ENCODE results near the gene AK1.
A peak's percentile ranks its signal among the peaks of the same experiment; 100 is the strongest.
"Not testable (repeated sequence)": the region's sequence is repeated elsewhere in the genome, so short reads cannot be mapped to it uniquely, and the experiment has no call there.

Gene AK1

GRCh38 chr9:127870887-127871286, 6.6 kb downstream of the AK1 start:
- H3K4me3 ChIP-seq (ENCODE audit: low read depth, low read length) = no peak overlapping the region
- TF ChIP-seq, protein P1, sequence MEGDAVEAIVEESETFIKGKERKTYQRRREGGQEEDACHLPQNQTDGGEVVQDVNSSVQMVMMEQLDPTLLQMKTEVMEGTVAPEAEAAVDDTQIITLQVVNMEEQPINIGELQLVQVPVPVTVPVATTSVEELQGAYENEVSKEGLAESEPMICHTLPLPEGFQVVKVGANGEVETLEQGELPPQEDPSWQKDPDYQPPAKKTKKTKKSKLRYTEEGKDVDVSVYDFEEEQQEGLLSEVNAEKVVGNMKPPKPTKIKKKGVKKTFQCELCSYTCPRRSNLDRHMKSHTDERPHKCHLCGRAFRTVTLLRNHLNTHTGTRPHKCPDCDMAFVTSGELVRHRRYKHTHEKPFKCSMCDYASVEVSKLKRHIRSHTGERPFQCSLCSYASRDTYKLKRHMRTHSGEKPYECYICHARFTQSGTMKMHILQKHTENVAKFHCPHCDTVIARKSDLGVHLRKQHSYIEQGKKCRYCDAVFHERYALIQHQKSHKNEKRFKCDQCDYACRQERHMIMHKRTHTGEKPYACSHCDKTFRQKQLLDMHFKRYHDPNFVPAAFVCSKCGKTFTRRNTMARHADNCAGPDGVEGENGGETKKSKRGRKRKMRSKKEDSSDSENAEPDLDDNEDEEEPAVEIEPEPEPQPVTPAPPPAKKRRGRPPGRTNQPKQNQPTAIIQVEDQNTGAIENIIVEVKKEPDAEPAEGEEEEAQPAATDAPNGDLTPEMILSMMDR (IDR thresholded peaks at IDR 0.05; ENCODE audit: low read depth, low read length) = no peak

DNA sequence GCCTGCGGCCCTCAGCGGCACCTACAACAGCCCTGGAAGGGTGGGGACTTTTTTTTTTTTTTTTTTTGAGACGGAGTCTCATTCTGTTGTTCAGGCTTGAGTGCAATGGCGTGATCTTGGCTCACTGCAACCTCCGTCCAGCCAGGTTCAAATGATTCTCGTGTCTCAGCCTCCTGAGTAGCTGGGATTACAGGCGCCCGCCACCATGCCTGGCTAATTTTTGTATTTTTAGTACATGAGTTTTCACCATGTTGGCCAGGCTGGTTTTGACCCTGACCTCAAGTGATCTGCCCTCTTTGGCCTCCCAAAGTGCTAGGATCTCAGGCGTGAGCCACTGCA, 7.4 kb downstream of the AK1 start:
- H3K4me3 ChIP-seq (ENCODE audit: low read depth, low read length) = not testable (repeated sequence)

DNA sequence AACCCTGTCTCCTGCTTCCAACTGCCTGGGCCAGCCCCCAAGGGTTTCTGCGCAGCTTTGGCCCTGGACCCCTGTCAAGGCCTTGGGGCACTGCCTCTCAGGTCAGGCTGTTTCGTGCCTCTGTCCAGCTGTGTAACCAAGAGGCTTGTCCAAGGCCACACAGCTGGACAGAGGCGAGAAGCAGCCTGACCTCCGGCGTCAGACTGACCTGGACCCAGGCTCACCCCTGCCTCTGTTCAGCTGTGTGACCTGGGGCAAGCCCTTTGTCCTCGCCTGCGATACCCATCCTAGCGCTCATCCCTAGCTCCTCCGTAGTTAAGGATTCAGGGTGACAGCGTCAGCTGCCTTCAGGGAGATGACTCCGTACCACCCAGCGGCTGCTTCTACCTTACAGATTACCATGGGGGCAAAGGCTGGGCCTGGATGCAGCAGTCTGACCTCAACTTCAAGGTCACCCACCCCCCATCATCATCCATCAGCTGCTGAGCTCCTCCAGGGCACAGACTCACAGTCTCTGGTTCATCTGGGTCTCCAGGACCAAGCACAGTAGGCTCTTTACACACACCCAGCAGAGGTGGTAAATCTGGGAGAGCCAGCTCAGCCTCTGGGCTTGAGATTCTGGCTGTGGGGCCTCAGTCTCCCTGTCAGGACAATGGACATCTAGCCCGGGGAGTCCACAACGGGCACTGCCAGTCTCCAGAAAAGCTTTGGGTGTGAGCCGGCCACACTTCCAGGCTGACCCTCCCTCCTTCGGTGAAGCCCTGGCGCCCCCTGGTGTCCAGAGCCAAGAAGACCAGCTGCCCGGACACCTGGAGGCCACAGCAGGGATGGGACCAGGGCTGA, 7.9 kb downstream of the AK1 start:
- H3K4me3 ChIP-seq (ENCODE audit: low read depth, low read length) = no peak overlapping the region
- TF ChIP-seq, protein P1 (IDR thresholded peaks at IDR 0.05; ENCODE audit: low read depth, low read length) = peak; percentile 89

GRCh38 chr9:127868278-127868902, 9.1 kb downstream of the AK1 start:
- TF ChIP-seq, protein P1 (IDR thresholded peaks at IDR 0.05; ENCODE audit: low read depth, low read length) = no peak
- H3K4me3 ChIP-seq (ENCODE audit: low read depth, low read length) = no peak overlapping the region

DNA sequence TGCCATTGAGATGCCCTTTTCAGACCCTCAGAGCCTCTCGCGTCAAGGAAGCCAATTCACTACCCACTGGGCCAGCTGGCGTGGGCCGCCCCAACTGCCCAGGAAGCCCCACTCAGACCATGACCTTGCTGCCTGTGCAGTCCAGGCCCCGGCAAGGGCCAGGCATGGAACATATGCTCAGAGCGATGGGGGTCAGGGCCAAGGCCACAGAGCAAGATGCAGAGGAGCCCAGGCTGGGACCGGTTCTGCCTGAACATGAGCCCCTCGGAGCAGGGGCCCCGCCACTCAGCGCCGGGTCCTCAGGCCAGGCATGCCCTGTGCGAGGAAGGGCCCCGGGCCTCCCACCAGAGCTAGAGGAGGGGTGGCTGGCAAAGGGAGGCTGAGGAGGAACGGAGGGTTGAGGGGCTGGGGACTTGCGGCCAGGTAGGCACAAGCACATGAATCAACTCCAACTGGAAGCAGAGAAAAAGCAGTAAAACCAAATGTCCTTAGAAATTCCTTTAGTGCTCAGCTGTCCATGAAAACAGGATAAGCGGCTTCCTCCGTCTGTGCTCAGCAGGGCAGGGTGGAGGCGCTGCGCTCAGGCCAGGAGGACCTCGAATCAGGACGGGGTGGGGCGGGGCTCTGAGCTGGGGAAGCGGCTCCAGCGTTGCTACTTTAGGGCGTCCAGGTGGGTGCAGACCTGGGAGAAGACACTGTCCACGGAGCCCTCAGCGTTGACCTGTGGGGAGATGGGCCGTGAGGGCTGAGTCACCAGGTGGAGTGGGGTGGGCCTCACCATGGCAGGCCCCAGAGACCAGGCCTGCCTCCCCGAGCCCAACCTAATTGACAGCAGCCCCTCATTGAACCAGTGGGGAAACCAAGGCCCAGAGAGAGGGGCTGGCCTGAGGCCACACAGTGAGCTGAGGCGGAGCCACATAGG, 9.9 kb downstream of the AK1 start:
- H3K4me3 ChIP-seq (ENCODE audit: low read depth, low read length) = no peak overlapping the region
- TF ChIP-seq, protein P1 (IDR thresholded peaks at IDR 0.05; ENCODE audit: low read depth, low read length) = no peak

DNA sequence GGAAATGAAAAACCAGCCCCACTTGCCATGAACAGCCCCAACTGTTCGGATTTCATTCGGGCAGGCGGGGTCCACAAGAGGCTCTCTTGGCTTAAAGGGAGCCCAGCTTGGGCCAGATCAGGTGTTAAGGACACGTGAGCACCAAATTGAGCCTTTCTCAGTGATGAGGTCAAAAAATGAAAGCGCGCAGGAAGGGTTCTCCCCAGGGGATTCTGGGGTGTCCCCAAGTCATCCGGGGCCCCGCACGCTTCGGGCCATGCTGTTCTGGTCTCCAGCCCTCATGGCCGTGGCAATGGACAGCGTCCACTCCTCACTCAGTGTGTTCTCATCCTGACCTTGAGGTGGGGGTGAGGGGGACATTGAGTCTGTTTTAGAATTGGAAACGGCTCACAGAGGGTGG, 10.9 kb downstream of the AK1 start:
- H3K4me3 ChIP-seq (ENCODE audit: low read depth, low read length) = no peak overlapping the region
- TF ChIP-seq, protein P1 (IDR thresholded peaks at IDR 0.05; ENCODE audit: low read depth, low read length) = no peak

GRCh38 chr9:127865645-127866464, 11.6 kb downstream of the AK1 start:
- H3K4me3 ChIP-seq (ENCODE audit: low read depth, low read length) = no peak overlapping the region
- TF ChIP-seq, protein P1 (IDR thresholded peaks at IDR 0.05; ENCODE audit: low read depth, low read length) = no peak

All from WI38 (cell line).